Lower lobe of right lung (tissue), 2 donors: ENCODE measurements around the gene PRRG4. TPM values are rescaled to one million over a fixed set of nuclear protein-coding genes. Genes with fewer than 3 reads are reported as not detected.
A peak's percentile ranks its signal among the peaks of the same experiment; 100 is the strongest.

Experiments used
- ATAC-seq, 2 donors: fragments of 200-7000 bp; cut with Tn5 transposase; one replicate each; pipeline ENCODE4 v1.9.1; 2020 to 2022; ENCODE audit warnings: mild to moderate bottlenecking in 2 of 2, moderate library complexity in 2 of 2
- DNase-seq: peaks from one replicate; pipeline ENCODE4 v3.0.0-alpha.2; 2020
- H3K27ac ChIP-seq: fragments of 200-600 bp; one replicate; pipeline ENCODE4 v1.8.0; 2022
- H3K27me3 ChIP-seq: fragments of 200-600 bp; one replicate; pipeline ENCODE4 v1.8.0; 2022; ENCODE audit warnings: low read depth
- H3K36me3 ChIP-seq: fragments of 200-600 bp; one replicate; pipeline ENCODE4 v1.8.0; 2022; ENCODE audit warnings: mild to moderate bottlenecking
- H3K4me1 ChIP-seq: fragments of 200-600 bp; one replicate; pipeline ENCODE4 v1.8.0; 2022
- H3K4me3 ChIP-seq: fragments of 200-600 bp; one replicate; pipeline ENCODE4 v1.8.0; 2022; ENCODE audit warnings: mild to moderate bottlenecking
- H3K9me3 ChIP-seq: fragments of 200-600 bp; one replicate; pipeline ENCODE4 v1.8.0; 2022
- CTCF ChIP-seq: fragments of 200-600 bp; IDR thresholded peaks from one replicate; pipeline ENCODE4 v1.8.0; 2022; ENCODE audit warnings: antibody characterized with exemption, mild to moderate bottlenecking
- intact Hi-C: fragments of 100-400 bp; cut with DNase I; formaldehyde crosslinking; loops from one replicate; pipeline ENCODE4 v1.11.0; 2022
- total RNA-seq: library from RNA; stranded (reverse); fragmentation: NEBNext Ultra II Directional; extraction: Animal tissue kit (Norgen Biotek cat#: 25700); gene quantifications from one replicate; pipeline ENCODE4 v1.2.1, GENCODE V29; 2021
- donor health status: DM: no; HTN: yes; CAD: no; lungs with severe emphysema.

Gene PRRG4
- total RNA-seq, 1 donor from 2014 or later = 12.0 TPM

DNA sequence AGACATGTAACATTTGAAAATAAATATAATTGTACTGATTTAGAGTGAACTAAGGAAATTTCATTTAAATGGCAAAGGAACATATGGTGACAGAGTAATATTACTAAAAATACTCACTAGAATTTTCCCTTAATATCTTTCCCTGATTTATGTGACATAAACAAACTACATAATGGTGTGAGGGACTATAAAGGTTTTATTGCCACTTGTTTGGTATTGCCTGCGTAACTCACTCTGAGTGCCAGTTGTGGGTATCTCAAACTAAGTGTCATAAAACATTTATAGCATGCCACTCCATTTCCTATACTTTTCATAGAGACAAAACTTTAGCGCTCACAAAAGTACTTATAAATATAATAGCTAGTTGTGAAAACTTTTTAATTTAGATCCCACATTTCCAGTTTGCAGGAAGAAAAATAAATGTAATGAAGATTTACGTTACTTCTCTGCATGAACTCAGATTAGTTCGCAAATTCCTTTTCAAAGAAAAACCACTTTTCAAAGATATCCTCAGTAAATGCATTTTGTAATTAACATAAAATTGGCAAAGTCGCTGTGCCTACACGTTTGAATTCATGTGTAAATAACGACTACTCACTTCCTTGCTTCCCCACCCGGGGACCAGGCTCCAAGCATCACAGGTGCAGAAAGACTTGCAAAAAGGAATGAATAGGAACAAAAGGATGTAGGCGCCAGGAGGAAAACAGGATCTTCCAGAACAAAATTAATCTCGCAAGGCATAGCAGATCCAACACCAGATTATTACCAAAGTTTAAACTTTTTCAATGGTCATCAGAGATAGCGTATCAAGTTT is 61.3 kb downstream of the PRRG4 start:
- Histone ChIP-seq H3K9me3 (no peaks in the 10 kb centered on the region), H3K27ac (no peak overlapping the region), H3K36me3 (no peaks in the 10 kb centered on the region), H3K4me3 (no peak overlapping the region), H3K4me1 (peaks cover 23% of the 10 kb centered on the region), H3K27me3 (no peaks in the 10 kb centered on the region)
- intact Hi-C loops = no loop called here
- no peak for TF ChIP-seq CTCF
- ATAC-seq (no peak), DNase-seq (no peak)

- peaks cover 23% of the 10 kb centered on the region for H3K4me1 ChIP-seq
- H3K36me3 ChIP-seq = no peaks in the 10 kb centered on the region
- intact Hi-C loops = no loop called here
- peak overlapping the region; percentile 95 for H3K27ac ChIP-seq
- H3K4me3 ChIP-seq = peak overlapping the region; percentile 96
- H3K27me3 ChIP-seq = no peaks in the 10 kb centered on the region
- no peak for TF ChIP-seq CTCF
- DNase-seq (no peak), ATAC-seq (no peak)
- H3K9me3 ChIP-seq = no peaks in the 10 kb centered on the region
Measured at GRCh38 chr11:32891657-32892354, 62.1 kb downstream of the PRRG4 start.

- DNase-seq (peak; percentile 79), ATAC-seq (peak; percentile 90 to 92)
- TF ChIP-seq CTCF = no peak
- Histone ChIP-seq H3K27me3 (no peaks in the 10 kb centered on the region), H3K36me3 (no peaks in the 10 kb centered on the region), H3K27ac (peak within 1 kb of the TSS; percentile 95), H3K4me3 (peak within 1 kb of the TSS; percentile 96), H3K4me1 (peaks cover 23% of the 10 kb centered on the region), H3K9me3 (no peaks in the 10 kb centered on the region)
- intact Hi-C loops = no loop called here
Measured at GRCh38 chr11:32892355-32893092, 62.8 kb downstream of the PRRG4 start, which contains the start of gene QSER1. TSS of gene QSER1 (plus strand) at chr11:32892811. CDS start at chr11:32893126, 315 bp downstream.

GRCh38 chr11:32893093-32893342 is 63.3 kb downstream of the PRRG4 start:
- intact Hi-C loops = no loop called here
- Histone ChIP-seq H3K27ac (peak overlapping the region; percentile 95), H3K9me3 (no peaks in the 10 kb centered on the region), H3K4me3 (peak overlapping the region; percentile 96), H3K4me1 (peaks cover 23% of the 10 kb centered on the region), H3K36me3 (no peaks in the 10 kb centered on the region), H3K27me3 (no peaks in the 10 kb centered on the region)
- ATAC-seq (no peak), DNase-seq (peak; percentile 61)
- TF ChIP-seq CTCF = no peak

- DNase-seq (peak; percentile 55), ATAC-seq (peak; percentile 68 to 80)
- Histone ChIP-seq H3K27me3 (no peaks in the 10 kb centered on the region), H3K36me3 (no peaks in the 10 kb centered on the region), H3K4me3 (peak overlapping the region; percentile 96), H3K27ac (peak overlapping the region; percentile 95), H3K4me1 (peaks cover 23% of the 10 kb centered on the region), H3K9me3 (no peaks in the 10 kb centered on the region)
- intact Hi-C loops = no loop called here
- TF ChIP-seq CTCF = peak; percentile 52
Measured at GRCh38 chr11:32893343-32894148, 63.8 kb downstream of the PRRG4 start.
